Panc1 (cell line): ENCODE results near the gene CDH23.

ENCODE experiments used
- SIN3A ChIP-seq: IDR thresholded peaks from 2 replicates; pipeline ENCODE4 v1.6.1; 2012; ENCODE audit warnings: low read depth, mild to moderate bottlenecking, low read length, moderate library complexity, borderline replicate concordance; ENCODE audit not compliant: insufficient read depth
- TCF7L2 ChIP-seq: IDR thresholded peaks from 2 replicates; pipeline ENCODE4 v1.6.1; 2011; ENCODE audit warnings: mild to moderate bottlenecking, low read depth, low read length, inconsistent platforms
- TF ChIP-seq, protein P1 (sequence below), 2 experiments: IDR thresholded peaks; 2 replicates each; pipeline ENCODE4 v1.6.1; 2011 to 2012; ENCODE audit warnings: low read depth in 2 of 2, control low read depth in 1 of 2, low read length in 1 of 2, mild to moderate bottlenecking in 1 of 2, moderate library complexity in 1 of 2; ENCODE audit not compliant: insufficient read depth in 1 of 2
- TF ChIP-seq, protein P2 (sequence below): fragments of 450-650 bp; IDR thresholded peaks from 2 replicates; pipeline ENCODE4 v1.5.1; 2017; ENCODE audit warnings: mild to moderate bottlenecking

DNA sequence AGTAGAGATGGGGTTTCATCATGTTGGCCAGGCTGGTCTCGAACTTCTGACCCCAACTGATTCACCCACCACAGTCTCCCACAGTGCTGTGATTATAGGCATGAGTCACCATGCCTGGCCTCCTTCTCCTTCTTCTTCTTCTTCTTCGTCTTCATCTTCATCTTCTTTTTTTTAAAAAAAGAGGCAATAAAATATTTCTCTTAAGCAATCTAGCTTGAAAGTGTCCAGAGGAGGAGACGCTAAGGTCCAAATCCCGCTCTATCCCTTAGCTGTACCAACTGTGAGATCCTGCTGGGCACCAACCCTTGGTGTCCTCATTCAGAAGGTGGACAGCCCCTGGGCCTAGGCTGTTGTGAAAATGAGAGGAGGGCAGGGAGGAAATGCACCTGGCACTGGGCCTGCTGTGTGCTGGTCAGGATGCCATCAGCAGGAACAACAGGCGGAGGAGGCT, 468.2 kb downstream of the CDH23 start:
- TF ChIP-seq, protein P1, sequence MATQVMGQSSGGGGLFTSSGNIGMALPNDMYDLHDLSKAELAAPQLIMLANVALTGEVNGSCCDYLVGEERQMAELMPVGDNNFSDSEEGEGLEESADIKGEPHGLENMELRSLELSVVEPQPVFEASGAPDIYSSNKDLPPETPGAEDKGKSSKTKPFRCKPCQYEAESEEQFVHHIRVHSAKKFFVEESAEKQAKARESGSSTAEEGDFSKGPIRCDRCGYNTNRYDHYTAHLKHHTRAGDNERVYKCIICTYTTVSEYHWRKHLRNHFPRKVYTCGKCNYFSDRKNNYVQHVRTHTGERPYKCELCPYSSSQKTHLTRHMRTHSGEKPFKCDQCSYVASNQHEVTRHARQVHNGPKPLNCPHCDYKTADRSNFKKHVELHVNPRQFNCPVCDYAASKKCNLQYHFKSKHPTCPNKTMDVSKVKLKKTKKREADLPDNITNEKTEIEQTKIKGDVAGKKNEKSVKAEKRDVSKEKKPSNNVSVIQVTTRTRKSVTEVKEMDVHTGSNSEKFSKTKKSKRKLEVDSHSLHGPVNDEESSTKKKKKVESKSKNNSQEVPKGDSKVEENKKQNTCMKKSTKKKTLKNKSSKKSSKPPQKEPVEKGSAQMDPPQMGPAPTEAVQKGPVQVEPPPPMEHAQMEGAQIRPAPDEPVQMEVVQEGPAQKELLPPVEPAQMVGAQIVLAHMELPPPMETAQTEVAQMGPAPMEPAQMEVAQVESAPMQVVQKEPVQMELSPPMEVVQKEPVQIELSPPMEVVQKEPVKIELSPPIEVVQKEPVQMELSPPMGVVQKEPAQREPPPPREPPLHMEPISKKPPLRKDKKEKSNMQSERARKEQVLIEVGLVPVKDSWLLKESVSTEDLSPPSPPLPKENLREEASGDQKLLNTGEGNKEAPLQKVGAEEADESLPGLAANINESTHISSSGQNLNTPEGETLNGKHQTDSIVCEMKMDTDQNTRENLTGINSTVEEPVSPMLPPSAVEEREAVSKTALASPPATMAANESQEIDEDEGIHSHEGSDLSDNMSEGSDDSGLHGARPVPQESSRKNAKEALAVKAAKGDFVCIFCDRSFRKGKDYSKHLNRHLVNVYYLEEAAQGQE (IDR thresholded peaks at IDR 0.05; ENCODE audit: insufficient read depth in 1 of 2, low read depth in 2 of 2, low read length in 1 of 2), result no peak
- TF ChIP-seq, protein P2, sequence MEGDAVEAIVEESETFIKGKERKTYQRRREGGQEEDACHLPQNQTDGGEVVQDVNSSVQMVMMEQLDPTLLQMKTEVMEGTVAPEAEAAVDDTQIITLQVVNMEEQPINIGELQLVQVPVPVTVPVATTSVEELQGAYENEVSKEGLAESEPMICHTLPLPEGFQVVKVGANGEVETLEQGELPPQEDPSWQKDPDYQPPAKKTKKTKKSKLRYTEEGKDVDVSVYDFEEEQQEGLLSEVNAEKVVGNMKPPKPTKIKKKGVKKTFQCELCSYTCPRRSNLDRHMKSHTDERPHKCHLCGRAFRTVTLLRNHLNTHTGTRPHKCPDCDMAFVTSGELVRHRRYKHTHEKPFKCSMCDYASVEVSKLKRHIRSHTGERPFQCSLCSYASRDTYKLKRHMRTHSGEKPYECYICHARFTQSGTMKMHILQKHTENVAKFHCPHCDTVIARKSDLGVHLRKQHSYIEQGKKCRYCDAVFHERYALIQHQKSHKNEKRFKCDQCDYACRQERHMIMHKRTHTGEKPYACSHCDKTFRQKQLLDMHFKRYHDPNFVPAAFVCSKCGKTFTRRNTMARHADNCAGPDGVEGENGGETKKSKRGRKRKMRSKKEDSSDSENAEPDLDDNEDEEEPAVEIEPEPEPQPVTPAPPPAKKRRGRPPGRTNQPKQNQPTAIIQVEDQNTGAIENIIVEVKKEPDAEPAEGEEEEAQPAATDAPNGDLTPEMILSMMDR, result no peak
- no peak for TF ChIP-seq SIN3A
- no peak for TF ChIP-seq TCF7L2
